ENCODE measurements around the gene LSM7.

LSM7 gene

GRCh38 chr19:2365201-2365970 is 37.0 kb upstream of the LSM7 start:
- no peak for TF ChIP-seq CTCF (IDR thresholded peaks at IDR 0.05)

GRCh38 chr19:2363419-2363818 is 35.0 kb upstream of the LSM7 start:
- no peak for TF ChIP-seq CTCF (IDR thresholded peaks at IDR 0.05)

GRCh38 chr19:2362970-2363300 is 34.5 kb upstream of the LSM7 start:
- TF ChIP-seq CTCF (IDR thresholded peaks at IDR 0.05): no peak

- TF ChIP-seq CTCF (IDR thresholded peaks at IDR 0.05): no peak
These were observed 33.9 kb upstream of the LSM7 start for GRCh38 chr19:2362046-2362969.

GRCh38 chr19:2361246-2362045 is 33.1 kb upstream of the LSM7 start:
- no peak for TF ChIP-seq CTCF (IDR thresholded peaks at IDR 0.05)

GRCh38 chr19:2360833-2361232 is 32.4 kb upstream of the LSM7 start:
- TF ChIP-seq CTCF (IDR thresholded peaks at IDR 0.05): no peak

- TF ChIP-seq CTCF (IDR thresholded peaks at IDR 0.05): no peak
These were observed 31.8 kb upstream of the LSM7 start, which contains the start of gene TMPRSS9 for GRCh38 chr19:2359992-2360685. TSS of gene TMPRSS9 (plus strand) at chr19:2360265. CDS start at chr19:2389786, 29,521 bp downstream.

Measured in LNCAP (cell line).